HTERT RPE-1 (cell line): ENCODE measurements around the gene CDK15.
"Not testable (repeated sequence)": the region's sequence is repeated elsewhere in the genome, so short reads cannot be mapped to it uniquely, and the experiment has no call there.

Source experiments
- in situ Hi-C: fragments of 300-500 bp; cut with MboI; formaldehyde crosslinking; loops from 4 replicates; pipeline ENCODE4 v1.14.3; 2020; ENCODE audit warnings: low sequenced_read_pairs

CDK15 gene

GRCh38 chr2:201789395-201789794 lies 16.9 kb upstream of the CDK15 start:
- in situ Hi-C loops: no loop called here

- in situ Hi-C loops: no loop called here
Observed at GRCh38 chr2:201790291-201790690, 16.0 kb upstream of the CDK15 start.

- in situ Hi-C loops: no loop called here
Observed at GRCh38 chr2:201790989-201791388, 15.3 kb upstream of the CDK15 start.

- in situ Hi-C loops: no loop called here
Observed at GRCh38 chr2:201793631-201794030, 12.7 kb upstream of the CDK15 start.

GRCh38 chr2:201794294-201794693 lies 12.0 kb upstream of the CDK15 start:
- in situ Hi-C loops: no loop called here

GRCh38 chr2:201795607-201796477 lies 10.5 kb upstream of the CDK15 start:
- in situ Hi-C loops: no loop called here

GRCh38 chr2:201796478-201796865 lies 9.9 kb upstream of the CDK15 start:
- in situ Hi-C loops: no loop called here

GRCh38 chr2:201797175-201797840 lies 9.0 kb upstream of the CDK15 start:
- in situ Hi-C loops: no loop called here

GRCh38 chr2:201798252-201798913 lies 8.0 kb upstream of the CDK15 start:
- in situ Hi-C loops: no loop called here

GRCh38 chr2:201798914-201799285 lies 7.4 kb upstream of the CDK15 start:
- in situ Hi-C loops: not testable (repeated sequence)

GRCh38 chr2:201807452-201807999 lies 1.2 kb downstream of the CDK15 start:
- in situ Hi-C loops: no loop called here

GRCh38 chr2:201808027-201808426 lies 1.7 kb downstream of the CDK15 start:
- in situ Hi-C loops: no loop called here

GRCh38 chr2:201809633-201810032 lies 3.3 kb downstream of the CDK15 start:
- in situ Hi-C loops: no loop called here

- in situ Hi-C loops: not testable (repeated sequence)
Observed at GRCh38 chr2:201810604-201811003, 4.3 kb downstream of the CDK15 start.

GRCh38 chr2:201813996-201814760 lies 7.8 kb downstream of the CDK15 start:
- in situ Hi-C loops: no loop called here

- in situ Hi-C loops: no loop called here
Observed at GRCh38 chr2:201816657-201817575, 10.6 kb downstream of the CDK15 start.

GRCh38 chr2:201820383-201821007 lies 14.2 kb downstream of the CDK15 start:
- in situ Hi-C loops: no loop called here

GRCh38 chr2:201821080-201821479 lies 14.7 kb downstream of the CDK15 start:
- in situ Hi-C loops: no loop called here

- in situ Hi-C loops: no loop called here
Observed at GRCh38 chr2:201824212-201824611, 17.9 kb downstream of the CDK15 start.
